HG03575 (cell line): Measurements from ENCODE around the gene TERC.

Experiments
- ATAC-seq: cut with Tn5 transposase; IDR thresholded peaks from one replicate; pipeline ENCODE4 v1.9.1; 2021; ENCODE audit not compliant: unreplicated experiment, insufficient number of reproducible peaks, low FRiP score; ENCODE audit errors: extremely low read depth

TERC gene

DNA sequence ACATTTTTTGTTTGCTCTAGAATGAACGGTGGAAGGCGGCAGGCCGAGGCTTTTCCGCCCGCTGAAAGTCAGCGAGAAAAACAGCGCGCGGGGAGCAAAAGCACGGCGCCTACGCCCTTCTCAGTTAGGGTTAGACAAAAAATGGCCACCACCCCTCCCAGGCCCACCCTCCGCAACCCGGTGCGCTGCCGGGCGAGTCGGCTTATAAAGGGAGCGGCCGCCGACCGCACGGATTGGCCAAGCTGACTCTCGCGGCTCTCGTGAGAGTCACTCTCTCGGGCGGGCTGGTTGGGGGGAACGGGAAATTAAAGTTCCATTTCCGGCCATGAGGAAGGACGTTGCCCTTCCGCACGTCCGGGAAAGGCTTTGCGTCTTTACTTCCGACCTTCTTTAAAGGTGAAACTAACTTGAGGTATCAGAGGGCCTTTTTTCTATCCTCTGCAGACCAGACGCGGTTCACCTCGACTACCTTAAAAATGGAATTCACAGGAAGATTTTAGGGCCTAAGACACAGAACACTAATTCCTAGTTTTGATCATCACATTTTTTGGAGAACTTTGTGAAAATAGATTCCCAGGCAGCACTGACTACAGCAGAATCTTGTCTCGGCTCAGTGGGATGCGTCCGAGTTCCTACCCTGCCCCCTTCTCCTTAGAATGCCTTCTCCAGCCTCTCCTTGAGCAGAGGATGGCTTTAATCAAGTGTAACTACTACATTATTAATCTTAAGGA, at the start of gene TERC:
Gene TERC (minus strand): TSS at position 179 of the 731 bp plus-strand sequence.
- peak; percentile 26 for ATAC-seq

DNA sequence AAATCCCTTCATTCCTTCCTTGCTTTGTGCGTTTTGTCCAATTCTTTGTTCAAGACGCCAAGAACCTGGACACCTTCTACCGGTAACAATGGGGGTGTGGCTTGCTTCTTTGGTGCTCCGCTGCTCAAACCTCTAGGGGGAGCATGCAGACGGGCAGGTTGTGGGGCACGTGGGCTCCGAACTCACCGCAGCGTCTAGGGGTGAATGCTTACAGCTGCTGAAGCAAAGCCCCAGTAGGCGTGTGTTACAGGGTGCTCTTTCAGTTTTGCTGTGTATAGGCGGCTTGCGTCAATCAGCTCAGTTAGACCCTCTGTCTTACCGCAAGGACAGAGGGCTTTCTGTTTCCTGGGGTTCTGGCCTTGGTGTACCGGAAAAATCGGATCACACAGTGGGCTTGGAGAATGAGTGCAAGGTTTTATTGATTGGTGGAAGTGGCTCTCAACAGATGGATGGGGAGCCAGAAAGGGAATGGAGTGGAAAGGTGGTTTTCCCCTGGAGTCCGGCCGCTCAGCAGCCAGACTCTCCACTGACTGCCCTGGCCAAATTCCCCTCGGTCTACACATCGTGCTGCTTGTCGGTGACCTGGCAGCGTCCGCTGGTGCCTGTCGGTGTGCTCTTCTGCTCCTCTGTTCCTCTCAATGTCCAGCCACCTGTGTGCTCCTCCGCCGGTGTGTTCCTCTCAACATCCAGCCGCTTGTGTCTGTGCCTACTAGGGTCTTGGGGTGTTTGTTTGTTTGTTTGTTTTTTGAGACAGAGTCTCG, 49.1 kb upstream of the TERC start:
- peak; percentile 89 for ATAC-seq

DNA sequence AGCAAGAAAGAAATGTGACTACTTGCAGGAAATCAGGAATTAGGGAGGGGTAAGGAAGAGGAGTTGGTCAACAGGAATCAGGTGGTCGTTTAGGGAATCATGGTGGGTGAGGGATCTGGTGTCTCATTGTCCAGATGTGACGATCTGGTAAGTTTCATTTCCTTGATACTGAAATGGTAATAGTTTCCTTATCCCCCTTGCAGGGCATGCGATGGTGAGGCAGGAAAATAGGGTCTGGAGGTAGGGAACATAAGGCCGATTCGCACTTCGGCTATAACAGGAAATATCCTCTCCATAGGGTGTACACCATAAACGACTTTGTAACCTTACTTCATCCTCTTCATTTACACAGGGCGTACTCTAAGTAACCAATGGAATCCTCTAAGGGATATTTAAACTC, 48.4 kb upstream of the TERC start:
- no peak for ATAC-seq

DNA sequence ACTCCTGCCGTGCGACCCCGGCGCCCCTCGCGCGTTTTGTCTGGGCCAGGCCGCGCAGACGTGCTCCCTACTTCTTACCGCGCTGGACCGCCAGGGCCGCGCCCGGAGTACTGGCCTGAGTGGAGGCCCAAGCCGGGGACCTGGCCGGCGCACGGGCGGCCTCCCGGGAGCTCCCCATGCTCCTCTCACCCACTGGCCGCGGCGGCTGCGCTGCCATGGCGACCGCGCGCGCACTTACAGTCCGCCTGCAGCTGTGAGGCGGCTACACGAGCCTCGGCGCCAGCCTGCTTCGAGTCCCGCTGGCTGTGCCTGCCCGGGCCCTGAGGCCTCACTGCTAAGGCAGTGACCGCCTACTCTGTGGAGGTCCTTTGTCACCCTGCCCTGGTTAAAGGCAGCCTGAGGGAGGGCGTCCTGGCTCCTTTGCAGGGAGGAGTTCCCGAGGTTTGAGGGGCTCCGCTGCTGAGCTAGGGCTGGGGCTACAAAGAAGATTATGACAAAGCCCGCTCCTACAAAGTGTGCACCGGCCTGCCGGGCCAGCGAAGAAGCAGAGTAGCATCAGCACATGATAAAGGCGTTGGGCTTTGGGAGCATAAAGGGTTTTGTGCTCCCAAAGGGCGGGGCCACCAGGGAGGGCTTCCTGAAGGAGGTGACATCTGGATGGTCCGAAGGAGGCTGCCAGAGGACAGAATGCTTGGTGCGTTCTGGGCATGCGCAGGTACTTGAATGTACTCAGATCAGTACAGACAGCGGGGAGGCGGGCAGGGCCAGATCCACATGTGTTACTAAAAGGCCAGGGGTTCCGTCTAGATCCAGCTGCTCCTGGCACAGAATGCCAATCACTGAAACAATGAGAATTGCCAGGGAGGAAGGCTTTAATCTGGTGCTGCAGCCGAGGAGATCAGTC, 47.7 kb upstream of the TERC start, which contains the start of the genes LRRC34 and LRRIQ4:
Gene LRRC34 (minus strand): TSS at position 573 of the 904 bp plus-strand sequence. CDS start 356 bp downstream, at position 217.
Gene LRRIQ4 (plus strand): TSS at position 539 of the 904 bp plus-strand sequence. CDS start 9,052 bp downstream, outside the sequence.
- ATAC-seq: peak; percentile 40

DNA sequence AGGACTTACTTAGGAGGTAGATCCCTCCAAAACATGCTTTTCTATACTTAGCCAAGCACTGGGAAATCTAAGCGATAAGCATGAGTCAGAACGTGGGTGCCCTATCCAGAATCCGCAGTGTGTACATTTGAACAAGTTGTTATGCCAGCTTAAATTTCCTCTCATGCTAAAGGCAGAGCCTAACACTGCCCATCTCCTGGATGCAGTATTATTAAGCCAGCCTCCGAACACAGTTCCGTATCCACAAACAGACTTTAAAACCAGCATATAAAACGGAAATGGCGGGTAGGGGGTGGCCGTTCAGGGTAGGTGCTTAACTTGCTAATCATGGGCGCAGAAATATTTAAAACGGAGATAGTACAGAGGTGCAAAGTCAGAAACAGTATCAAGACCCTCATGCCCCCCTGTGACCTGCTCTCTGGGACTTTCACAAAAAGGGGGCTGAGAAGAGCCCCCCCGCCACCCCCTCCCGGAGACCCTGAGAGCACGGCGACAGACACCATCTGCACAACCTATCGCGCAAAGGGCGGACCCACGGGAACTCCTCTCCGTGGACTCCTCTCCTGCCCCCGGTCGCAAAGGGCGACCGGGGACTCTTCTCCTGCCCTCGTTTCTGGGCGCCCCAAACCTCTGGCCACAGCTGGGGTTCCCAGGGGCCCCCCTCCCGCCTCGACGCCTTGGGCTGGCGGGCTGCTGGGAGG, 46.9 kb upstream of the TERC start:
- ATAC-seq: no peak

DNA sequence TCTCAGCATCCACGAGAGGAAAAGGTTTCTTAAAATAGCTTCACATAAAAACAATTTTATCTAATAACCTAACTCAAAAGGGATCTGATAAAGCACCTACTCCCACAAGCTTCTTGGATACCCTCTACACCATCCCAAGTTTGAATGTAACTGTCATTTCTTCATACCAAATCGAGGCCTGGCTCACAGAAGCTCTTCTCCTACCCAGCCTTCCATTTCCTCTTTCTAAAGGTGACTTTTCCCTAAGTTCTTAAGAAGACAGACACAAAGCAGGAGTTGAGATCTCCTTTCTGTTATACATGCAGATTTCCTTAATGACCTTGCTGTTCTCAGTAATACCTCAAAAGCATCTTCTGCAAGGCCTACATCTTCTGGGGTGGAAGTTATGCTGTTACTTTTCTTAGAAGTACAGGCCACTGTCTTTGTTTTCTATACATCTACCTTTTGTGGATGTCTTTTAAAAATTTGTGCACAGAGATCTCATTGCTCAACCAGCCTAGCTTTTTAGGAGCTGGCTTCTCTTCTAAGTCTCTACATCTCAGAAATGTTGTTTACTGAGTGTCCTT, 44.5 kb upstream of the TERC start:
- ATAC-seq: no peak

DNA sequence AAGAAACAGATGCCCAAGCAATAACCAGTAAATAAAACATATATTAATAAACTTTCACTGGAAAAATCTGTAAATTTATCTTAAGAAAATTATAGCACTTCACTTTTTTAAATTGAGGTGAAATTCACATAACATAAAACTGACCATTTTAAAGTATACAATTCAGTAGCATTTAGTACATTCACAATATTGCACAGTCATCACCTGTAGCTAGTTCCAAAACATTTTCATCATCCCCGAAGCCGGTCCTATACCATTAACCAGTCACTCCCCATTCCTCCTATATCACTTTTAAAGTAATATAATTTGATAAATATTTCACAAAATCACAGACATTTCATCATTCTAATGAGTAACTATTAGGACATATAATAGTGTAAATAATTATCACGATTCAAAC, 39.8 kb upstream of the TERC start:
- ATAC-seq: no peak

DNA sequence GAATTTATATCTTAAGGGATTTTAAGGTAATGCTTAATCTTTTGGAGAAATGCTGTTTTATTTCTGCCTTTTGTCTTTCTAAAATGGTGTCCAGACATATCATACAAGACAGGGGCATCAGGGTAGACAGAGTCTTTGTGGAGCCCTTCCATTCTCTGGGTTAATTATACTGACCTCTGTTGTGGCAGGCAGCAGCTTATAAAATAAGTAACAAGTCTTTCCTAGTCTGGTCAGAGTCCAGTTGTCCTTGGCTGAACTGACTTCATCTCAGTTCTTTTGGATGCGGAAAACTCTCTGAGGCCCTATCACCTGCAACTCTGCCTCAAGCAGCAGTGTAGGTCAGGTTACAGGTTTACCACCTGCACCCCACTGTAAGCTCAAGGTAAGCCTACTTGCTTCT, 27.5 kb upstream of the TERC start:
- no peak for ATAC-seq

DNA sequence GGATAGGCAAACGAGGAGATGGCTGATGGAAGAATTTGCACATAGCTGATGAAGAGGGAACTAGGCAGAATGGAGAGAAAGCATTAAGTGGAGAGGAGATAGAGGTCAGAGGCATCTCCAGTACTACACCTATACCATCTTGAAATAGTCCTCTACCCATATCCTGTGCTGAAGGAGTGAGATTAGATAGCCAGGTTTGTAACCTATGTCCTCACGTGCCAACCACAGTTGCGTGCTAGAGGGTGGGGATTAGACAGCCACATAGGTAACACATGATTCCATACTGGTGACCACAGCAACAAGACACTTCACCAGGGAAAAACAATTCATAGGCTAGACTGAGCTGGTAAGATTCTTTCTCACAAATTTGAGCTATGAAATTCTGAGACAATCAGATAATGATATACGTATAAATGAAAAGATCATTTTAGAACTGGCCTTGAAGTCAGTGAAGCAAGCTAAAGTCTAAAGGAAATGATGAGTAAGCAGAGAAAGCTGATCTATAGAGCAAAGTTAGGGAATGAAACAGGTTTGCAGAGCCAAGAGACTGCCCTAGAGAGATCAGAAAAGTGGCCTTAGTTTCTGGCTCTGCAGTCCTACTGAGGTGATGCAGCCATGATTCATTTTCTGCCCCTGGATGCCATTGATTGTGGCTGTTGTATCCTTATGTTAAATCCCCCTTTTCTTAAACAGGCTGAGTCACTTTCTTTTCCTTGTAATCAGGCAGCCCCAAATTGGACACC, 26.0 kb upstream of the TERC start:
- no peak for ATAC-seq

DNA sequence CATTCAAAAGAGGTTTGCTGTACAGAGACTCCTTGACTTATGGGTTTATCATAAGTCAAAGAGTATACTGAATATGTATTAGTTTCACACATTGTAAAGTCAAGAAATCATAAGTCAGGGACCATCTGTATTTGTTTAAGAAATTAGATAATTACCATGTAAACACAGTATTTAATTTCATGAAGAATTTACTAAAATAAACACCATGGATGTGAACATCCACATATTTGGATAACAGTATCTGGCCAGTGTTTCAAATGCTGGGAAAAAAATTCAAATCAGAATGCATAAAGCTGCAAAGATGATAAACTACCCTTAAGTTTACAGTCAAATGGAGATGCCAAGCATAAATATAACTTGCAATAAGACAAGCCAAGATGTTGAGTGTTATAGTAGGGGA, 25.4 kb upstream of the TERC start:
- ATAC-seq: no peak

DNA sequence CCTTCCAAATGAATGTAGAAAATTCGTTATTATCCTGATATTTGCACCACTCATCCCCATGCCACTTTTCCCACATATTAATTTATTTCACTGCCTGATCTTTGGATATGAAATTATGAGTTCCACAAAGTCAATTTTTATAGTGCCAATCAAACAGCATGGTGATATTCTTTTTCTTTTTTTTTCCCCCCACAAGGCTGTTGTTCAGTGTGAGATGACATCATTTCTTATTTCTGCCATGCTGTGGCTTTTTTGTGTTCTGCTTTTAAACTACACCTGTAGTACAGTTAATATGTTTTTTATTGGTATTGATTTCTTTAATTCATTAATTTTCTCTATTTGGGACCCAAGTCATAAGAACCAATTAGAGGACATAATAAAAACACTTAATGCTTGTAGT, 22.9 kb upstream of the TERC start:
- ATAC-seq: no peak

DNA sequence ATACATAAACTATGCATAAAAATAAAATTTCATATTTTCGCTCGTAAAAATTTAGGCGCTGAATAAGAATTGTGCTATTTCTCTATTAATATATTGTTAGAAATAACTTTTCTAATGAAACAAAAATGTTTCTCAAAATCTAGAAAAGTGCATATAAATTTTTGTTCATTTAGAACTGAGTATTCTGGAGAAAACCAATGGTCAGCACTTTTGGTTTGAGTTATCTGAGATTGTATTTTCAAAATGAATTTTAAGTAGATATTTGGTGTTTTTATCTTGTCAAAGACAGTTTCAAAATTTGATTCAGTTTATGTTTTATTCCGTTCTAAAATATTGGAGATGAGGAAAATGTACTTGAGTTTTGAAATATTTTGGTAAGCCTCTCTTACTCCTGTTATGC, 22.3 kb upstream of the TERC start:
- ATAC-seq: no peak

DNA sequence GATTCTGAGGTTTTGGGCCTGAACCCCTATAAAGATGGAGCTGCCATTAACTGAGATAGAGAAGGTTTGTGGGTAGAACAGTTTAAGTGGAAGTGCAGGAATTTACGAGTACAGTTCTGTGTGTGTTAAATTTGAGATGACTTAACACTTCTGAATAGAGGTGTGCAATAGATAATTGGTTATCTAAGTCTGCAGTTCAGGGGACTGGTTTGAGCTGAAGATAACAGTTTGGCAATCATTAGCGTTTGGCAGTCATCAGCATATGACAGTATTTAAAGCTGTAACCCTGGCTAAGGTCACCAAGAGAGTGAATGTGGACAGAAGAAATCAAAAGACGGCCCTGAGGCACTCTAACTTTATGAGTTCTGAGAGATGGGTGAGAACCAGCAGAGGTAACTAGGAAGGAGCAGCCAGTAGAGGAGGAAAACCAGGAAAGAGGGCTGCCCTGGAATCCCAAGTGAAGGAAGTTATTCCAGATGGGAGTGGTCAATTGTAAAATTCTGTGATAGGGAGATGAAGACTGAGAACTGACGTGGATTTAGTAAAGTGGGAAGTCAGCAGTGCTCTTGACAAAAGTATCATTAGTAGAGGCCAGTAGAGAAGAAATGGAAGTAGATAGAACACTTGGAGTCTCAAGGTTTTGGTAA, 16.5 kb upstream of the TERC start:
- ATAC-seq: no peak

DNA sequence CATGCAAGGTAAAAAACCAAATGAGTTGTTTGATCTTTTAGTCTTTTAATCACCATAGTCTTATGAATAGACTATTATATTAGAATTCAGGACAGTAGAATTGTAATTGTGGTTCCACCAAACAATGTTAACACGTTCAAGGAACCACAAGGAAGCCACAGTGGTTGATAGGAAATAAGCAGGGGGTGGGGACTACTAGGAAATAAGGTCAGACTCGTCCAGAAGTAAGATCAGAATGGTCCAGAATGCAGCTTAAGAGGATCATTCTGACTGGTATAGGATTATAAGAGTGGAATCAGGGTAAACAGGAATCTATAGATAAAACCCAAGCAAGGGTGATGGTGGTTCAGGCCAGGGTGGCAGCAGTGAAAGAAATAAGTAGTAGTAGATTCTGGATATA, 15.9 kb upstream of the TERC start:
- no peak for ATAC-seq

DNA sequence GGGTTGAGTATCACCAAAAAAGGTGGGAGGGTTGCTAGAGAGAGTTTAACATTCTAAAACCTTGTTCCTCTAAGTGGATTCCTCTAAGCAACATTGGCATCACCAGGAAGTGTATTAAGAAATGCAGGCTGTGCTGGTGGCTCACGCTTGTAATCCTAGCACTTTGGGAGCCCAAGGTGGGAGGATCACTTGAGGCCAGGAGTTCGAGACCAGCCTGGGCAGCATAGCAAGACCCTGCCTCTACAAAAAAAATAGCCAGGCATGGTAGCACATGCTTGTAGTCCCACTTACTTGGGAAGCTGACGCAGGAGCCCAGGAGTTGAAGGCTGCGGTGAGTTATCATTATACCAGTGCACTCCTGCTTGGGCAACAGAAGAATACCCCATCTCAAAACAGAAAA, 13.0 kb upstream of the TERC start:
- ATAC-seq: no peak

DNA sequence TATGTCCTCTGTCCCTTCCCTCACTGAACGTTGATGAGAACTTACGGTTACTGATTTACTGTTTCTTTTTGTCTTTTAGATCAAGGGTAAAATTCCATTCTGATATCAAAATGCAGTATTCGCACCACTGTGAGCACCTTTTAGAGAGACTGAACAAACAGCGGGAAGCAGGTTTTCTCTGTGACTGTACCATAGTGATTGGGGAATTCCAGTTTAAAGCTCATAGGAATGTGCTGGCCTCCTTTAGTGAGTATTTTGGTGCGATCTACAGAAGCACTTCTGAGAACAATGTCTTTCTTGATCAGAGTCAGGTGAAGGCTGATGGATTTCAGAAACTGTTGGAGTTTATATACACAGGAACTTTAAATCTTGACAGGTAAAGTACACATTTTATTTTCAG, 9.3 kb upstream of the TERC start:
- no peak for ATAC-seq
